ENCODE data around the gene BCORL1. TPM values are rescaled to one million over a fixed set of nuclear protein-coding genes. Genes with fewer than 3 reads are reported as not detected.

Gene BCORL1
- total RNA-seq, 4 donors from 2014 or later, result 4.7 to 12.0 (median 6.2) TPM

DNA sequence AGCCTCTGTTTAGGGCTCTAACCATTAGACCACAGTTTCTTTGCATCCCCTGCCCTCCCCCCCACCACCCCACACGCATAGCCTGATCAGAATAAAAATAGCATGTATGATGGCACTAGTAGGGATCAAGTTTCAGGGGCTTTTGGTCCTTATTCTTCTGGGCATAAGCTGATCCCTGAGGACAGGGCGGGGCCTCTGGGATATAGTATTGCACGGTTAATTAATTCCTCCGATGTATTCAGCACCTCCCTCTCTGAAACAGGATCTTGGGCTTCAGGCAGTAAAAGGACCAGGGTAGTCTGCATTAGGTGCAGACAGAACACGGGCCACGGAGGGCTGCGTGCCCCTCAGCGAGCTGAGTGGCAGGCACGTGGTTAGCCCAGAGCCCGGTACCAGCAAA lies 70.8 kb downstream of the BCORL1 start:
- no peak overlapping the region for H3K27ac ChIP-seq
- no peak for TF ChIP-seq POLR2A (IDR thresholded peaks at IDR 0.05)
- TF ChIP-seq, protein P1, sequence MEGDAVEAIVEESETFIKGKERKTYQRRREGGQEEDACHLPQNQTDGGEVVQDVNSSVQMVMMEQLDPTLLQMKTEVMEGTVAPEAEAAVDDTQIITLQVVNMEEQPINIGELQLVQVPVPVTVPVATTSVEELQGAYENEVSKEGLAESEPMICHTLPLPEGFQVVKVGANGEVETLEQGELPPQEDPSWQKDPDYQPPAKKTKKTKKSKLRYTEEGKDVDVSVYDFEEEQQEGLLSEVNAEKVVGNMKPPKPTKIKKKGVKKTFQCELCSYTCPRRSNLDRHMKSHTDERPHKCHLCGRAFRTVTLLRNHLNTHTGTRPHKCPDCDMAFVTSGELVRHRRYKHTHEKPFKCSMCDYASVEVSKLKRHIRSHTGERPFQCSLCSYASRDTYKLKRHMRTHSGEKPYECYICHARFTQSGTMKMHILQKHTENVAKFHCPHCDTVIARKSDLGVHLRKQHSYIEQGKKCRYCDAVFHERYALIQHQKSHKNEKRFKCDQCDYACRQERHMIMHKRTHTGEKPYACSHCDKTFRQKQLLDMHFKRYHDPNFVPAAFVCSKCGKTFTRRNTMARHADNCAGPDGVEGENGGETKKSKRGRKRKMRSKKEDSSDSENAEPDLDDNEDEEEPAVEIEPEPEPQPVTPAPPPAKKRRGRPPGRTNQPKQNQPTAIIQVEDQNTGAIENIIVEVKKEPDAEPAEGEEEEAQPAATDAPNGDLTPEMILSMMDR (IDR thresholded peaks at IDR 0.05), result no peak
- 96 to 97% methylated on average over 6 to 10 of the region's 10 CpGs for WGBS, 2 donors
- no peak for DNase-seq
- H3K27me3 ChIP-seq, result no peaks in the 10 kb centered on the region
- H3K4me3 ChIP-seq (replicated peaks in 1 of 3), result no peak overlapping the region
- intact Hi-C loops (cut with DNase I), result no loop called here
- no peaks in the 10 kb centered on the region for H3K9me3 ChIP-seq
- no peaks in the 10 kb centered on the region for H3K4me1 ChIP-seq
- peaks cover 14 to 21% of the 10 kb centered on the region in 2 donors for H3K36me3 ChIP-seq

DNA sequence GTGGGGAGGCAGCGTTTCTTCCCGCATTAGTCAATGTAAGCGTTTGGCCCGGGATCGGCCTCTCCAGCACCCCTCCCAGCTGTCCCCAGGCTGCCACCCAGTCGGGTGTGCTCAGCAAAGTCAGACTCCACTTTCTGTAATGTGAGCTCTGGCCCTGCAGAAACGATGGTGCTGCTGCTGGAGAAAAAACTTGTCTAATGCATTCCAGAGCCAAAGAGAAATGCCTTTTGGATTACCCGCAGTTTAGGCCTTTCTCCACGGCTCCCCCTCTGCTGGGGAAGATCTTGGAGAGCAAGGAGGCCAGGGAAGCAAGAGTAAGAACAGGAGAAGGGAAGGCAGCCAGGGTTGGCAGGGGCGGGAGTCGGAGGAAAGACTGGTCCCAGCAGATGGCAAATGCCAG lies 72.7 kb downstream of the BCORL1 start:
- Histone ChIP-seq H3K27me3 (no peaks in the 10 kb centered on the region), H3K4me1 (no peaks in the 10 kb centered on the region), H3K27ac (no peak overlapping the region), H3K9me3 (no peaks in the 10 kb centered on the region), H3K36me3 (peaks cover 14 to 18% of the 10 kb centered on the region in 2 donors), H3K4me3 (replicated peaks in 1 of 3) (no peak overlapping the region)
- DNase-seq, result no peak
- TF ChIP-seq, protein P1 (IDR thresholded peaks at IDR 0.05), result no peak
- no peak for TF ChIP-seq POLR2A (IDR thresholded peaks at IDR 0.05)
- intact Hi-C loops (cut with DNase I), result loop anchor here (5.0 kb wide), 1 partner anchor 128 kb away; no protein-coding TSS in a partner anchor
- 69 to 98% methylated on average over 4 to 10 of the region's 11 CpGs for WGBS, 2 donors

DNA sequence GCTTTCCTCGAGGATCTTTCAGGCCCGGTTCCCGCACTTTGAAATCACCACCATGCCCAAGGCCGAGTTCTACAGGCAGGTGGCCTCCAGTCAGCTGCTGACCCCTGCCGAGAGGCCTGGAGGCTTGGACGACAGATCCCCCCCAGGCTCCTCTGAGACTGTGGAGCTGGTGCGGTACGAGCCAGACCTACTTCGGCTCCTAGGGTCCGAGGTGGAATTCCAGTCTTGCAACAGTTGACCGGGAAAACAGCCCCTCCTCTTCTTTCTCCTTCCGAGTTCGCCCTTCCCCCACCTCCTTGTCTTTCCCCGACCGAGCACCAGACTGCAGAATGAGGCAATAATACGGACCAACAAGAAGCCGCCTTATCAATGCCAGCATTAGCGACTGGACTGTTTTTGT lies 73.5 kb downstream of the BCORL1 start:
- TF ChIP-seq, protein P1 (IDR thresholded peaks at IDR 0.05), result no peak
- no peak for TF ChIP-seq POLR2A (IDR thresholded peaks at IDR 0.05)
- Histone ChIP-seq H3K4me3 (replicated peaks in 1 of 3) (no peak overlapping the region), H3K9me3 (no peaks in the 10 kb centered on the region), H3K36me3 (peaks cover 14 to 18% of the 10 kb centered on the region in 2 donors), H3K4me1 (peaks cover 0 to 3% of the 10 kb centered on the region in 2 donors), H3K27me3 (no peaks in the 10 kb centered on the region), H3K27ac (no peak overlapping the region)
- intact Hi-C loops (cut with DNase I), result loop anchor here (5.0 kb wide), 1 partner anchor 129 kb away; no protein-coding TSS in a partner anchor
- WGBS, 2 donors, result 87% methylated on average over 14 to 17 of the region's 18 CpGs
- DNase-seq, result no peak

DNA sequence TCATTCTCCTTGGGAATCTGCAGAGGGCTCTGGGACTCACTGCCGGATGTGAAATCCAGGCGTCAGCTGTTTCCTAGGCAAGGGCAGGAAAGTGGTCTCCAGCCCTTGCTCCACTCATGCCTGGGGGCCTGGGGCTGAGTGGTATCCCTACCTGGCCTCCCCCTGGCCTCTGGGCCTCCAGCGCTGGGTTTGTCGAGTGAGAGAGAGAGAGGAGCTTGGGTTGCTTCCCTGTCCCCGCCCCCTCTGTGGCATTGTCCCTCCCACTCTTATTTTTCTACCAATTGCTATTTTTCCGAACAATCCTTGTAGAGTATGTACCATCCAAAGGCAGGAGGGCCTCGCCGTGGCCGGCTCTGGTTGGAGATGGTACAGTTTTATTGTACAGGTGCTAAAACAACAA lies 74.8 kb downstream of the BCORL1 start:
- H3K27ac ChIP-seq, result no peak overlapping the region

DNA sequence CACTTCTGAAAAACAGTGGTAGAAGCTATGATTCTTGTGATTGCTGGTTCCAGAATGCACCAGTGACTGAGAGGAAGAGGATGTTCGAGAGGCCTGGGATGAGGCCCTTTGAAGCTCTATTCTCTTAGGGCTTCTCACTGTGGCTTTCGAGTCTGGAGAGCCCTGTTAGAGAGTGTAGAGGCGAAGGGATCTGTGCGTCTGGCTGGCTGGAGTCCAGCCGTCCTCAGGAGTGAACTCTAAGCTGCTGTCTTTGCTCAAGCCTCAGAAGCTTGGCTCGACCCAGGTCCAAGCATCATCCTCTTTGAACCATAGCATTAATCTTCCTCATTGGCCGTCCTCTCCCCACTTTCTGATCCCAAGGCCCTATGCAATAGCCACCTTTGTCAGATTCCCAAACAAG lies 76.2 kb downstream of the BCORL1 start:
- Histone ChIP-seq H3K27ac (no peak overlapping the region), H3K9me3 (no peaks in the 10 kb centered on the region), H3K27me3 (no peaks in the 10 kb centered on the region), H3K36me3 (no peaks in the 10 kb centered on the region), H3K4me3 (replicated peaks in 1 of 3) (no peak overlapping the region), H3K4me1 (peaks cover 0 to 5% of the 10 kb centered on the region in 2 donors)
- no peak for DNase-seq
- 77 to 86% methylated on average over 1 to 4 of the region's 7 CpGs for WGBS, 2 donors
- TF ChIP-seq, protein P1 (IDR thresholded peaks at IDR 0.05), result no peak
- no peak for TF ChIP-seq POLR2A (IDR thresholded peaks at IDR 0.05)
- intact Hi-C loops (cut with DNase I), result loop anchor here (5.0 kb wide), 1 partner anchor 131 kb away; no protein-coding TSS in a partner anchor

More for the DNA sequence above, 74.8 kb downstream of the BCORL1 start:
- peaks cover 4 to 6% of the 10 kb centered on the region in 2 donors for H3K36me3 ChIP-seq
- TF ChIP-seq POLR2A (IDR thresholded peaks at IDR 0.05), result no peak
- TF ChIP-seq, protein P1 (IDR thresholded peaks at IDR 0.05), result no peak
- no peaks in the 10 kb centered on the region for H3K9me3 ChIP-seq
- intact Hi-C loops (cut with DNase I), result loop anchor here (5.0 kb wide), 1 partner anchor 130 kb away; no protein-coding TSS in a partner anchor
- no peaks in the 10 kb centered on the region for H3K27me3 ChIP-seq
- 88 to 89% methylated on average over 8 to 9 of the region's 9 CpGs for WGBS, 2 donors
- no peak for DNase-seq
- H3K4me1 ChIP-seq, result peaks cover 0 to 5% of the 10 kb centered on the region in 2 donors
- H3K4me3 ChIP-seq (replicated peaks in 1 of 3), result no peak overlapping the region

Measured in thyroid gland (tissue), 4 donors.